Heart left ventricle (tissue), 13 donors: ENCODE measurements around the gene TMEM178B.

ENCODE experiments used
- POLR2A ChIP-seq, 2 donors: fragments of 450-650 bp; IDR thresholded peaks; one replicate each; pipeline ENCODE4 v1.6.1; 2017; ENCODE audit warnings: antibody characterized with exemption in 2 of 2, mild to moderate bottlenecking in 2 of 2, moderate library complexity in 2 of 2
- TF ChIP-seq, protein P1 (sequence below), 12 donors: fragments of 200-600 bp; sonication (generic) in 4 of 12; IDR thresholded peaks; one replicate each; pipeline versions ENCODE4 v1.5.0 to v1.8.0; 2018 to 2022; ENCODE audit warnings: antibody characterized with exemption in 12 of 12, mild to moderate bottlenecking in 5 of 12
- donor health status: ischemic (EF 13 %, LVEDD 7.1; RV severe dilation, severe dysfunction).
- donor health status: DM: no; HTN: yes; CAD: no.
- donor health status: DM: no; HTN: no; CAD: no.
- donor health status: ischemic (EF 25% LVEDD 6.9; RV normal size, moderate dysfunction).
- donor health status: ischemic (EF 25% LVEDD 5.7; RV mildly dilated, moderate dysfunction).
- donor health status: ischemic (EF 35%, LVEDD 5.7; RV mildly dilated, moderate dysfunction).
- donor health status: nonischemic (EF 11% LVEDD 7.7; RV severe dilation, severe dysfunction).
- donor health status: DM: yes; HTN: yes; CAD: no.
- donor health status: PGD.
- donor health status: ischemic (EF 29% LVEDD 5.4; RV normal size, mild dysfunction).
- donor health status: nonischemic (EF 23%, LVEDD 6.1; RV moderate dilation, normal function).

GRCh38 chr7:141328290-141328689 lies 254.4 kb downstream of the TMEM178B start:
- TF ChIP-seq, protein P1, sequence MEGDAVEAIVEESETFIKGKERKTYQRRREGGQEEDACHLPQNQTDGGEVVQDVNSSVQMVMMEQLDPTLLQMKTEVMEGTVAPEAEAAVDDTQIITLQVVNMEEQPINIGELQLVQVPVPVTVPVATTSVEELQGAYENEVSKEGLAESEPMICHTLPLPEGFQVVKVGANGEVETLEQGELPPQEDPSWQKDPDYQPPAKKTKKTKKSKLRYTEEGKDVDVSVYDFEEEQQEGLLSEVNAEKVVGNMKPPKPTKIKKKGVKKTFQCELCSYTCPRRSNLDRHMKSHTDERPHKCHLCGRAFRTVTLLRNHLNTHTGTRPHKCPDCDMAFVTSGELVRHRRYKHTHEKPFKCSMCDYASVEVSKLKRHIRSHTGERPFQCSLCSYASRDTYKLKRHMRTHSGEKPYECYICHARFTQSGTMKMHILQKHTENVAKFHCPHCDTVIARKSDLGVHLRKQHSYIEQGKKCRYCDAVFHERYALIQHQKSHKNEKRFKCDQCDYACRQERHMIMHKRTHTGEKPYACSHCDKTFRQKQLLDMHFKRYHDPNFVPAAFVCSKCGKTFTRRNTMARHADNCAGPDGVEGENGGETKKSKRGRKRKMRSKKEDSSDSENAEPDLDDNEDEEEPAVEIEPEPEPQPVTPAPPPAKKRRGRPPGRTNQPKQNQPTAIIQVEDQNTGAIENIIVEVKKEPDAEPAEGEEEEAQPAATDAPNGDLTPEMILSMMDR (IDR thresholded peaks at IDR 0.05), result no peak
- no peak for TF ChIP-seq POLR2A (IDR thresholded peaks at IDR 0.05)
